HG03103 (cell line): Measurements from ENCODE around the gene C1orf21.

ENCODE experiments used
- ATAC-seq: cut with Tn5 transposase; IDR thresholded peaks from one replicate; pipeline ENCODE4 v1.9.1; 2021; ENCODE audit warnings: low read depth; ENCODE audit not compliant: unreplicated experiment

C1orf21 gene

DNA sequence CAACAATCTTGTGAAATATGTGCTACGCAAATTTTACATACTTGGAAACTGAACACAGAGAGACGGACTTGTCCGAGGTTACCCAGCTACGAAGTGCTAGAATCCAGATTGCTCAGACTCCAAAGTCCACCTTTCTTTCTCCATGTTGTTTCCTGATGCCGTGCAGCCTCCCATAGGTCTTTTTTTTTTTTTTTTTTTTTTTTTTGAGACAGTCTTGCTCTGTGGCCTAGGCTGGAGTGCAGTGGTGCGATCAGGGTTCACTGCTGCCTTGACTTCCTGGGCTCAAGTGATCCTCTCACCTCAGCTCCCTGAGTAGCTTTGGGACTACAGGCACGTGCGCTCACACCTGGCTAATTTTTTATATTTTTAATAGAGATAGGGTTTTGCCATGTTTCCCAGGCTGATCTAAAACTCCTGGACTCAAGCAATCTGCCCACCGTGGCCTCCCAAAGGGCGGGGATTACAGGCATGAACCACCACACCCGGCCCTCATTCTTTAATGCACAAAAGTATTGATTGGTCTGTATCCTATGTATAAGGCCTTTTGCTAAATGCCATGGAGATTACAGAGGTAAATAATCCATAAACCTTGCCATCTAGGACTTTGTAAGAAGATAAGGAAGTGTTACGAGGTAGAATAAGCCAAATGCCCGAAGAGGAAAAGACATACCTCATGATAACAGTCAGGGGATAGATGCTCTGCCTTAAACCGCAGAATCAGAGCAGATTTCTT, 92.8 kb downstream of the C1orf21 start:
- ATAC-seq = no peak

DNA sequence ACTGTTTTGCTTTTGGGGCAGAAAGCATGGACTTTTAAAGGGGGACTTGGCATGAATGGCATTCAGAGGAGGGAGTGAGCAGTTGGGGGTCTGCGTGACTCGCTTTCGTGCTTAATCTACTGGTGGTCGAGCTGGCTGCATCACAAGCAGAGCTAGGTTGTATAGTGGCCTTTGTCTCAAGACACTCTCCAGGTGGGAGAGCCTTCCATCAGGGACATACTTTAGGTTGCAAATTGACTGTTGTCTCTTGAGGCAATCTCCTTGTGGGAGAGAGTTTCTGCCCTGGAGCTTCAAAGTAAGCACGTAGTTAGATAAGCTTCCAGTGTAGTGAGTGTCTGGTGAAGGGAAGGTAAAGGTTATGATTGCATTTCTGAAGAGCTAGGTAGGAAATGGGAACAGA, 93.9 kb downstream of the C1orf21 start:
- ATAC-seq = no peak

DNA sequence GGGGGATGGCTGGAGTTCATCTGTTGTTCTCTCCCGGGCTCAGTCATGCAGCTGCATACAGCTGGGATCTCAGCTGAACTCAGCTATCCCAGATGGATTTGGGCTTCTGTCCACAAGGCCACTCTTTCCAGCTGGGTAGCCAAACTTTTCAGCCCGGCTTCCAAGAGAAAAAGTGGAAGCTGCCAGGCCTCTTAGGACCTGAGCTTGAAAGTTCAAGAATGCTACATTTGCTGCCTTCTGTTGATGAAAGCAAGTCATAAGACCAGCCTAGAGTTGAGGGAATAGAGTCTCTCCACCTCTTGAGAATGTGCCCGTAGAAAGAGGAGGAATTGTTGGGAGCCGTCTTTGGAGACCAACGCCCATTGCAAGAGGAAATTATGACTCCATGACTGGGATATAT, 95.3 kb downstream of the C1orf21 start:
- no peak for ATAC-seq

DNA sequence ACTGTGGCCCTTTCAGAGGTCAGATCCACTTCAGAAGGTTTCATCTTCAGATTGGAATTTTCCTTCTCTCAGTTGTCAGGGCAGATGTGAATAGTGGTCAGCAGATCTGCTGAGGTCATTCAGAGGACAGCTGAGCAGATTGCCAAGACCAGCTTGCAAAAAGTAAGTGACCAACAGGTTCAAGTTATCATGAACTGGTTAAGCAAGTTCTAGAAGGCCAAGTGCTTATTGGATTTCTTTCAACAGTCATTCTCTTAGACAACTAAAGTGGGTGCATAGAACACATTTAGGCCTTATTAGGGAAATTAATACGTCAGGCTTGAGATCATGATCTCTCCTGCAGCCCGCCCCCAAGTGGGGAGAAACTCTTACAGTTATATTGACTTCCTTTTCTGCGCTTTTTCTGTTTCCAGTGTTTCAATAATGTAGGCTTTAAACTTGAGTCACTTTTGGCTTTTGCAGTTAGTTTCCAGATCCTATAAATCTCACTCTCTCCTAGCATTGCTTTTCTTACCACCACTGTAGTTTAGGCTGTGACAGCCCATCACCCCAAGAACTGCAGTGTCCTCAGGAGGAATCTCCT, 96.4 kb downstream of the C1orf21 start:
- no peak for ATAC-seq

DNA sequence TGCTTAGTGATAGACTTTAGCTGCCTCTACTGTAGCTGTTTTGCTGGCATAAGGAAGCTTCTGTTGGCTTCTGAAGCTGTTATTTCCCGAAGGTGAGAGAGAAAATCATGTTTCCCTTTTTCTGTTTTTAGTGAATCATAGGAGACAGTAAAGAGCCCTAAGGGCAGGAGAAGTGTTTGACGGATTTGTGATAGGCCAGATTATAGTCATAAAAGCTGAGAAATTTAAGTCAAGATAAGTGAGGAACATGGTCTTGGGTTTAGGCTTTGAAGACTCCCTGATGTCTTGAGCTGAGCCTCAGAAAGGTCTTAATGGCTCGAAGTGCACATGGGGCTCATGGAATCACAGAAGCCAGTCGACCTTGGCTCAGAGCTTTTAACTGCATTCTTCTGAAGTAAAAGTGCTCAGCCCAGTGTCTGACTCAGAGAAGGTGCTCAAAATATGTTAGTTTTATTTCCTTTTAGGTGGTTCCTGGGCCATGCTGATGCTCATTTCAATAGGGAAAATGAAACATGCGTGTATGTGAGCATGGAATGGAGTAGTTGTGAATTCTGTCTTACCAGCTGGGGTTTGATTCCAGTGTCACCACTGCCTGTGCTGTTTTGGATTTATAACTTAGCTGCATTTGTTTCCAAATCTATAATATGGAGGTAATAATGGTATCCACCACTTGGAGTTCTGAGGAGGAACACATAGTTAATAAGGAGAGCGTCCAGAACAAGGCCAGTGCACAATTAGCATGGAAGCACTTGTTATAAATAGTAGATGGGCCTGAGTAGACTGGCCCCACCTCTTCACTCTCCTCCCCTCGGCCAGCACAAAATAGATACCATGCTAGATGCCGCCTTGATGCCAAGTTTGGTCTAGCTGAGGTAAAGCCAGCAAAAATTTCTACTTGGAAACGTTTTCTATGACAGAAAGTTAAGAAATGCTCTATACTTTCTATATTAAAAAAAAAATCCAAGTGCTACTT, 99.2 kb downstream of the C1orf21 start:
- ATAC-seq = no peak

DNA sequence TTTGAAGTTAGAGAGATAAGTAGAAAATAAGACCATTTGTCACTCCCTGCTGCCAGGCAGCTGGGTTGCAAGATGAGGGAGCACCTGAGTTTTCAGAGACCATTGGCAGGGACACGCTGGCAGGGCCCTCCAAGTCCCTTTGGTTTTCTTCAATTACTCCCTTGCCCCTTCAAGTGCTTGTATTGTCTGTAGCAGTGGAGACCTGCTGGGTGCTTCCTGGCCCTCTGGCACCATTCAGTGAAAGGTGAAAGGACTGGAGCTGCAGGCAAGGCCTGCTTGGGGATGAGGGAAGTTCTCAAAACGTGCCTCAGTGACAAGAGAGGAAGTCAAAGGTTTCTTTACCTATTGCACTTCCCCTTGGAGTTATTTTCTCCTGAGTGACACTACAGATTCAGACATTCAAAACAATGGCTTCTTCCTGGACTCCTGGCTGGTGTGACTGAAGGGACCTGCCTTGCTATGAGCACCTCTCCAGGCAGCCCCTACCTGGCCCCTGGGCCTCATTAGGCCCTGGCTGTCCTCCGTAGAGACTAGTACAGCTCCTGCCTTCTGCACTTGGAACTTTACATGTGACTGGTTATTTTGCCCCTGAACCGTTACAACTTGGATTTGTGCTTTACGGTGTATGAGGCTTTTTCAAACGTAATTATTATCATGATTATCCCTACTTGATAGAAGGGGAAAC, 100.1 kb downstream of the C1orf21 start:
- ATAC-seq = no peak

DNA sequence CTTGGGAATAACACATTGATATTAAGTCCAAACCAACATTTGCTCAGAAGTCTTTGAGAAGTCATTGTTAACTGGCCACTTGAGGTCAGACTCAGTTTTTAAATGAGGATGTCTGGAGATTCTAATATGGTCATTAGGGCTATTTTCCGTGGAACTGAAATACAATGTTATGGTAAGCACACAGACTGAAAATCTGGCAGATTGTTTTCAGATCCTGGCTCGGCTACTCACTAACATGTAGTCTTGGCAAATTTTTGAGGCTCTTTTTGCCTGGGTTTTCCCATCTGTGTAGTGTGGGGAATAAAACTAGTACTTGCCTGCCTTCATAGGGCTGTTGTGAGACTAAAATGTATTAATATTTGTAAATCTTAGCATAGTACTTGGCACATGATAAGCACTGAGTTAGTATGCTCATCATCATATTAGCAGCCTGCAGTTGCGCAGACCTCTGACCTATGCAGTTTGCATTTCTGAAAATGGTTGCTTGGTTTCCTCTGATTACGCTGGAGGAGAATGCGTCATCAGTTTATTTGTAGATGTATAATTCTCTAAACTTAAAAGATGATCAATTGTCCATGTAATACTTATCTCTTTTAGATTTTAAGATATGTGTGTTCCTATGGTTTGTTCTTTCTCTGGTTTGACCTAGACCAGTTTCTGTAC, 100.8 kb downstream of the C1orf21 start:
- ATAC-seq = no peak

DNA sequence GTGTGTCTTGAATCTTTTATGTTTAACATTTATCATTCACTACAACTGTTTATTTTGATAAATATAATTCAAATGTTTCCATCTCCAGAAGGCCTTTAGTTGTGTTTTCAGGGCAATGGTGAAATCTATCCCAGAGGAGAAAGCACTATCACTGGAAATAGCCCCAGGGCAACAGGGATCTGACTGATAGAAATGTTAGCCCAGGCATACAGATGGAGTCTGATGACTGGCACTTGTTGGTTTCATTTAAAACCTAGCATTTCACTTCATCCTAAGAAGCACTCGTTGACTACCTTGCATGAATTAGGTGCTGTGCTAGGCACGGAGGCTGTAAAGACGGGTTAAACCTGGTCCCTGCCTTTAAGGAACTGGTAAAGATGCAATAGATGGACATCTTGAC, 103.1 kb downstream of the C1orf21 start:
- ATAC-seq = no peak

DNA sequence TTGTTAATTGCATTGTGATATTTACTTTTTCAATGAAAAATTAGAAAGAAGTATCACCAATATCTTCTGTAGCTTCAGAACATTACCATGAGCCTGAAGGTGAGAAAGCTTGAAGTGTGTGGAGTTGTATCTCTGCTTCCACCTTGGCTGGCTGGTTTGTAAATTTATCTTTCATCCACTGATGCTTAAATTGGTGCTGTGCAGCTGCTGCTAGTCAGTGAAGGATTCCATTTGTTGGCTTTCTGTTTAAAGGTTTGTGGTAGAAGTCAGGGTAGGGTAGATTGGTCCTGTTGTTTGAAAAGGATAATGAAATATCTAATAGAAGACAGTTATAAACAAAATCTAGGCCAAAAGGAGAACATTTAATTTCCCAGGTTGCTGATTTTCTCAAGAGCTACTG, 105.7 kb downstream of the C1orf21 start:
- ATAC-seq = no peak

DNA sequence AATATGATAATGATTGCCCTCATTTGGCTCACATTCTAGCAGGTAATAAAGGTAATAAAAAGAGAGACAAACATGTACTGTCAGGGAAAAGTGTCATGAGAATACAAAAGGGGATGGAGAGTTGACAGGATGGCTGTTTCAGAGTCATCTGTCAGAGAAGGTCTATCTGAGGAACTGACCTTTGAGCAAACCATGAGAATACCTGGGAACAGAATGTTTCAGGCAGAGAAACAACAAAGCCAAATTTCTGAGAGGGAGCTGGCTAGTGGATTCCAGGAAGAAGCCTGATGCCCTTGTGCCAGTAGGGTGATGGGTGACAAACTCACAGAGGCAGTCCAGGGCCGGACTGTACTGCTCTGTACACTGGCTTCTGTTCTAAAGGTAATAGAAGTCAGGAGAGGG, 107.2 kb downstream of the C1orf21 start:
- no peak for ATAC-seq

DNA sequence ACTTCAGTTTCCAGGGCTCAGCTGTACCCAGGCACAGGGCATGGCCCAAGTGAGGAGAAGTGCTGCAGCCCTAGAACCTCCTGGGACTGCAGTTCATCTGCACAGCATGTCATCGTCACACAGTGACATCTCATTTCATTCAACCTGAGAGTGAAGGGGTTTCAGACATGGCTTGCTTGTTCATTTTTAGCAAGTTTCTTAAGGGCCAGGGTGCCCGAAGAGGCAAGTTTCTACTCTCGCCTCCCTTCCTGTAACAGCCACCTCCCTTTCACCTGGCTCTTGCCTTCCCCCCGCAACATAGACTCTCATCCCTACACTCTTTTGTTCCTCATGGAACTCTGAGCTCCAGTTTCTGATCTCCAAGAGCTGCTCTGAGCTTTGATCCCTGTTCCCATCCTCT, 108.1 kb downstream of the C1orf21 start:
- peak; percentile 70 for ATAC-seq

DNA sequence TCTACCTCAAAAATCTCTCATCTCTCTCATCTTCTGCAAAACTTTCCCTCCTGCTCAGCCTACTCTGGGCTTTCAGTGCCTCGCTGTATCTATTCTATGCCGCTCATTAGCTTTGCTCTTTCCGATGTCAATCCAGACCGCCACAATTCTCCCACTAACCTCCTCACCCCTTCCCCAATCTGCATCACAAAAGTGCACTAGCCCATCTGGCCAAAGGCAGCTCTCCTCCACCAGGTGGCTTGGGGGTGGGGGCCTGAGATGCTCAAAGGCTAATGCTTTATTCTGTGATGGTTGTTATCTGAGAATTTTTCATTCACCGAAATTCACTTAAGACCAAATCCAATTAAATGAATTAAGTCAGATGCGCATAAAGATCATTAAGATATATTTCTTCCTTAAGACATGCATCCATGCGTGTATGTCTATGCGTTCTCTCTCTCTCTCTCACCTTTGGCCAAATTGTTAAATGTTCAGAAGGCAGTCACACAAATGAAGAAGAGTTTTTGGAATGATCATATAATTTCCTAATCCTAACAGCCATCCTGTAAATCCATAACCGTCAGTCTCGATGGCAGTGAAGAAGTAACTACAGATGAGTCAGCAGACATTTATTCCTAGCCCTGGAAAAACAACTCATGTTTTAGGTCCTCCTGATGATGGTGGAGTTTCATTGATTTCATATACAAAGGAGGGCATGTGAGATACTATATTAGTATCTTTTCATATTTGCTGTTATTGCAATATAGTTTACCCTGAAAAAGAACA, 111.3 kb downstream of the C1orf21 start:
- no peak for ATAC-seq

DNA sequence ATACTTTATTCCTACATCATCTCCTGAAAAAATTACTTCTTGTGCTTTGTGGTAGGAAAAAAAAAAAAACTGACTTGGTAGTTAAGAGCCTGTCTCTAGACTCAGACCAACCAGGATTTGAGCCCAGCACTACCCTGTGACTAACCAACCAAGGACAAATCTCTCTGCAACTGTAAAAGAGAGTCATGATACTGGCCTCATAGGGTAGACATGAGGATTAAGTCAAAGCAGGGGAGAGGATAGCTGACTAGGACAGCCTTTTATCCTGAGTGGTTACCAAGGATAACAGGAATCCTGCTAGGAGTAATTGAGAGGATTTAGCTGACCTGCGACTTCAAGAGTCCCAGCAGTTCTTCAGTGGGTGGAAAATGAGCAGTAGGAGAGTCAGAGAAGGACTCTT, 112.8 kb downstream of the C1orf21 start:
- ATAC-seq = no peak

DNA sequence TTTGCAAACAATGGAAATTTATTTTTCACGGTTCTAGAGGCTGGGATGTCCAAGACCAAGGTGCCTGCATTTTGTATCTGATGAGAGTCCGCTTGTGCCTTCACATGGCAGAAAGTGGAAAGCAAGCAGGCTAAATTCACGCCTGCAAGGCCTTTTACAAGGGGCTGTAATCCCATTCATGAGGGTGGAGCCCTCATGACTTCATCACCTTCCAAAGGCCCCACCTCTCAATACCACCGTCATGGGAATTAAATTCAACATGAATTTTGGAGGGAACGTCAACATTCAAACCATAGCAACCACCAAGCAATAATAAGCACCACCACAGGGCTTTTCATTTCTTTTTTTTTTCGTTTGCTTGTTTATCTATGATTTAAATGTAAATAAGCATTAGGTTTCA, 115.3 kb downstream of the C1orf21 start:
- ATAC-seq = no peak

DNA sequence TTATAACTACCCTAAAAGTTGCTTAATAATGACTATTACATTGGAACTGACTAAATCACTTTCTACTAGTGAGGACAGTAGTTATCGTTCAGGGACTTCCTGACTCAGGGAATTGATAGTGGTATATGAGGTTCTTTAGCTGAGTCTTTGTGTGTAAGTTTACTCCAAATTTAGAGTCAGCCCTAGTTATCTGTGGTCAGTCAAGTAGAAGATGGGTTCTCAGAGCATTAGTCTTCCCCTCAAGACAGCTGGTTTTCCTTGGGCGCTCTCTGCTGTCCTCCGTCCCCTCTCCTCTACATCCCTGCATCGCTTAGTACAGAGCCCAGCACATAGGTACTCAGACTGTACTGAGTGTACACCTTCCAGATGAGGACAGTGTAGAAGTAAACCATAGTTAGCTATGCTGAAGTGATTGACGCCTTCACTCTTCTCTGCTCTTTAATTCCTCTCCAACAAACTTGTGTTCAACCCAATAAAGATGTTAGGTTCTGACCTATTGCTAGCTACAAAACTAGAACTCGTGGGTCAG, 116.5 kb downstream of the C1orf21 start:
- no peak for ATAC-seq

DNA sequence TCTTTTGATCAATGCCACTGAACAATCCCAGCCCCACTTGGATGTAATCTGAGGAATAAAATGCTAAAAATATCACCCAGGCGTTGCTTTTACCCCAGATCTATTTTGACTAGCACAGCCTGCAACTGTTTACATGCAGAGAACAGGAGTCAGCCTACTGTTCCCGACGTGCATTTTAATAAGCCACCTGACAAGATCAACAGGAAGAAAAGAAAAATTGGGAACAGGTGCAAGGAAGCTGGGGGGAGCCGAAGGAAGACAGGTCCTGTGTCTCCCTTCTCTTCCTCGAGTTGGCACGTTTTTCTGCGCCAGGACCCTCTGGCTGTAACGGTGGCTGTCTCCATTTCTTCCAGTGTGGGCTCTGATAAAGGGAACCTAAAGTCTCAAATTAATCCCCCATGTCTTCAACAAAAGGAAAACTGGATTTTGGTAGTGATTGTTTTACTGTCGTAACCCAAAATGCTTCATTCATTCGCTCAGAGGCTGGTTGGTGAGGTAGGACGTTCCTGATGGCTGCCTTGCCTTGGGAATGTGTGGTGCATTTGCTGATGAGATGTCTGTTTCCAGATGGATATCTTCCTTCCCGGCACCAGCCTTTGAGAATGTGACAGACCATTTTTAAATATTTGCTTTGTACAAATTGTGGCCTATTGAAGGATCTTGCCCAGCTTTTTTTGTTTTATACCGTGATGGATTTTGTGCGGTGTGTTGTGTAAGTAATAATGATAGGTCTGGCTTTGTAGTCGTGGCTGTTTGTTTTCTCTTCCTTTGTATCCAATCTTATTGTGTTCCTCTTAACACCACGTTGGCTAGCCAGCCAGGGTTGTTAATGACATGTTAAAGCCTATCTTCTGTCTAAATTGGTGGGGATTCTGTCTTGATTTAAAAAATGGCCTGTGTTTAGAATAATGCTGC, 117.5 kb downstream of the C1orf21 start:
- no peak for ATAC-seq

DNA sequence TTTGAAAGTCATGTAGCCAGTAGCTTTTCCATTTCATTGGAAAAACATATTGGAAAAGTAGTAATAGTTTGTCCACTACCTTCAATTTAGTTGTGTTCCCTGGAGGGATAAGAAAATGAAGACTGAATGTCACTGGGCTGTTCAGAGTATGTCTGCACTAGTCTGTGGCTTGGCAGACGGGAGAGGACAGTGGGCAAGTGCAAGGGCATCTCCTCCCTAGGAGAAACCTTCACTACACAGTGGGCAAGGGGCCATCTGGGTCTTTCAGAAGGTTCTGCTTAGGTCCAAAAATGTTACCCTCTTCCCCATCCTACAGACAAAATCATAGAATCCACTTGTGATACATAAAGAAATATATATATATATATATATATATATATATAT, 118.1 kb downstream of the C1orf21 start:
- ATAC-seq = no peak

DNA sequence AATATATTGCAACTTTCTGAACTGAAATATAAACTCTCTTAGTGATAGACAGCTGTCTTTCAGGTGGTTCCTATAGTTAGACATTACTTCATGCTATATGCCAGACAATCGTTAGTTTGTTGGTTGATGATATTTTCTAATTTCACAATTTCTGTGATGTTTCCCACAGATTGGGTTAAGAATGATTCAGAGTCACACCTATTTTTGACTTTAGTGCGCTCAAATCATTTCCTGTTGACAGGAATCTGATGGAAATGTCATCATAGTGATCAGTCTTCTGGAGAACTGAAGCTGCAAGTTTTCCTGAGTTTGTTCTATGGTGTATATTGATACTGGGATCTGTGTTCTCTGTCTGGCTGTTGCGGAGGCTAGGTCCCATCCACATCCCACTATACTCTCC, 119.7 kb downstream of the C1orf21 start:
- no peak for ATAC-seq
